Measurements from ENCODE around the gene PKDCC. TPM values are rescaled to one million over a fixed set of nuclear protein-coding genes. Genes with fewer than 3 reads are reported as not detected.

Gene PKDCC
- total and polyA plus RNA-seq, 2 donors (not counting 1 experiment from before 2014, with no cell fraction given) = 0.20 to 0.82 TPM

GRCh38 chr2:41999592-42000281 lies 48.1 kb upstream of the PKDCC start:
- ATAC-seq (ENCODE audit: low read depth) (no peak), DNase-seq (no peak)
- Mint-ChIP-seq H3K27me3 (peaks cover 24% of the 10 kb centered on the region), H3K4me1 (no peaks in the 10 kb centered on the region), H3K27ac (no peak overlapping the region), H3K9me3 (ENCODE audit: insufficient read depth) (peaks cover 6% of the 10 kb centered on the region), H3K4me3 (no peak overlapping the region)
- H3K27me3 ChIP-seq (replicated peaks in 1 of 4; ENCODE audit: control extremely low read depth in 1 of 4, control insufficient read depth in 3 of 4, insufficient read depth in 4 of 4, low read length in 3 of 4) = no peaks in the 10 kb centered on the region
- TF ChIP-seq CTCF (IDR thresholded peaks at IDR 0.05) = no peak
- H3K9ac ChIP-seq (ENCODE audit: low read length) = no peak overlapping the region
- intact Hi-C loops (cut with micrococcal nuclease) = no loop called here
- no peaks in the 10 kb centered on the region for H3K4me1 ChIP-seq (ENCODE audit: control insufficient read depth in 2 of 2, insufficient read depth in 2 of 2, low read length in 2 of 2)
- WGBS (ENCODE audit: insufficient coverage) = 81% methylated on average over 3 of the region's 9 CpGs
- H4K20me1 ChIP-seq (ENCODE audit: control insufficient read depth, insufficient read depth, low read length, poor library complexity, severe bottlenecking) = no peaks in the 10 kb centered on the region
- no peak overlapping the region for H3K4me2 ChIP-seq (replicated peaks; ENCODE audit: low read depth, low read length, poor library complexity, severe bottlenecking)
- no peak overlapping the region for H2AFZ ChIP-seq (ENCODE audit: insufficient read depth, low read depth, low read length, poor library complexity, severe bottlenecking)
- no peaks in the 10 kb centered on the region for H3K36me3 ChIP-seq (replicated peaks in 1 of 2; ENCODE audit: control extremely low read depth in 1 of 2, control insufficient read depth in 1 of 2, extremely low read depth in 1 of 2, insufficient read depth in 2 of 2, low read length in 1 of 2)
- H3K79me2 ChIP-seq (ENCODE audit: control insufficient read depth, insufficient read depth, low read length) = no peaks in the 10 kb centered on the region
- no peak overlapping the region for H3K27ac ChIP-seq (ENCODE audit: low read length in 2 of 2)
- H3K9me3 ChIP-seq (ENCODE audit: control extremely low read depth in 1 of 3, control insufficient read depth in 2 of 3, insufficient read depth in 1 of 3, low read length in 2 of 3) = peaks cover 0 to 31% (median 16%) of the 10 kb centered on the region in 3 donors
- ChIA-PET POLR2A (no interaction called here), CTCF (no interaction called here)
- no peak overlapping the region for H3K4me3 ChIP-seq (ENCODE audit: control extremely low read depth in 1 of 5, extremely low read depth in 1 of 5, insufficient read depth in 1 of 5, low read depth in 2 of 5, low read length in 4 of 5)

GRCh38 chr2:42001711-42002201 lies 46.1 kb upstream of the PKDCC start:
- 90% methylated on average over 21 of the region's 21 CpGs for WGBS (ENCODE audit: insufficient coverage)
- peaks cover 24% of the 10 kb centered on the region for H3K27me3 Mint-ChIP-seq

More at GRCh38 chr2:42001711-42002201, 46.1 kb upstream of the PKDCC start:
- Histone ChIP-seq H3K4me2 (replicated peaks; ENCODE audit: low read depth, low read length, poor library complexity, severe bottlenecking) (no peak overlapping the region), H3K36me3 (replicated peaks in 1 of 2; ENCODE audit: control extremely low read depth in 1 of 2, control insufficient read depth in 1 of 2, extremely low read depth in 1 of 2, insufficient read depth in 2 of 2, low read length in 1 of 2) (no peaks in the 10 kb centered on the region), H3K9ac (ENCODE audit: low read length) (no peak overlapping the region), H3K9me3 (ENCODE audit: control extremely low read depth in 1 of 3, control insufficient read depth in 2 of 3, insufficient read depth in 1 of 3, low read length in 2 of 3) (peaks cover 4 to 36% (median 23%) of the 10 kb centered on the region in 3 donors), H4K20me1 (ENCODE audit: control insufficient read depth, insufficient read depth, low read length, poor library complexity, severe bottlenecking) (no peaks in the 10 kb centered on the region), H3K4me3 (ENCODE audit: control extremely low read depth in 1 of 5, extremely low read depth in 1 of 5, insufficient read depth in 1 of 5, low read depth in 2 of 5, low read length in 4 of 5) (no peak overlapping the region), H3K4me1 (ENCODE audit: control insufficient read depth in 2 of 2, insufficient read depth in 2 of 2, low read length in 2 of 2) (no peaks in the 10 kb centered on the region), H3K27me3 (replicated peaks in 1 of 4; ENCODE audit: control extremely low read depth in 1 of 4, control insufficient read depth in 3 of 4, insufficient read depth in 4 of 4, low read length in 3 of 4) (peaks cover 0 to 3% (median 0%) of the 10 kb centered on the region in 4 experiments), H2AFZ (ENCODE audit: insufficient read depth, low read depth, low read length, poor library complexity, severe bottlenecking) (no peak overlapping the region), H3K27ac (ENCODE audit: low read length in 2 of 2) (no peak overlapping the region), H3K79me2 (ENCODE audit: control insufficient read depth, insufficient read depth, low read length) (no peaks in the 10 kb centered on the region)
- TF ChIP-seq CTCF (IDR thresholded peaks at IDR 0.05) = no peak
- Mint-ChIP-seq H3K4me1 (no peaks in the 10 kb centered on the region), H3K27ac (no peak overlapping the region), H3K4me3 (no peak overlapping the region), H3K9me3 (ENCODE audit: insufficient read depth) (peaks cover 7% of the 10 kb centered on the region)
- intact Hi-C loops (cut with micrococcal nuclease) = no loop called here
- DNase-seq (no peak), ATAC-seq (ENCODE audit: low read depth) (no peak)
- CTCF ChIA-PET = no interaction called here
- POLR2A ChIA-PET = no interaction called here
